K562 (cell line): ENCODE measurements around the gene GET4. TPM values are rescaled to one million over a fixed set of nuclear protein-coding genes. Genes with fewer than 3 reads are reported as not detected.

Experiments
- BDP1 ChIP-seq: IDR thresholded peaks from 3 replicates; pipeline ENCODE4 v1.6.1; 2011; ENCODE audit not compliant: insufficient read length, insufficient read depth
- E2F3 ChIP-seq: fragments of 250-450 bp; sonication (Bioruptor Pico); IDR thresholded peaks from 2 replicates; pipeline ENCODE4 v1.4.0; 2020; ENCODE audit warnings: mild to moderate bottlenecking
- EP300 ChIP-seq: IDR thresholded peaks from 2 replicates; pipeline ENCODE4 v1.6.1; 2012; ENCODE audit warnings: low read length, improper control_type of control experiment
- EP400 ChIP-seq: fragments of 450-650 bp; IDR thresholded peaks from 2 replicates; pipeline ENCODE4 v1.6.1; 2017; ENCODE audit warnings: antibody characterized with exemption, mild to moderate bottlenecking, moderate library complexity
- GTF2E2 ChIP-seq: fragments of 200-800 bp; sonication (Bioruptor generic); IDR thresholded peaks from 2 replicates; pipeline ENCODE4 v1.6.1; 2016; ENCODE audit warnings: missing genetic modification characterization, missing compliant biosample characterization
- IRF9 ChIP-seq: fragments of 450-650 bp; IDR thresholded peaks from 2 replicates; pipeline ENCODE4 v1.6.1; 2016; ENCODE audit warnings: missing biosample characterization, missing genetic modification characterization
- MAZ ChIP-seq, 2 experiments: fragments of 450-650 bp in 1 of 2; sonication (generic) in 1 of 2; formaldehyde crosslinking; IDR thresholded peaks in 1 of 2; conservative IDR thresholded peaks in 1 of 2; 2 replicates each; pipeline versions ENCODE4 v1.4.0 to v1.5.0; 2020; ENCODE audit warnings: mild to moderate bottlenecking in 1 of 2, missing genetic modification reagents in 1 of 2
- MBD2 ChIP-seq: sonication (generic); IDR thresholded peaks from 2 replicates; pipeline ENCODE4 v1.6.1; 2016; ENCODE audit warnings: low read depth, borderline replicate concordance
- MCM2 ChIP-seq: fragments of 450-650 bp; IDR thresholded peaks from 2 replicates; pipeline ENCODE4 v1.6.1; 2017; ENCODE audit warnings: low read depth, mild to moderate bottlenecking
- NCOA2 ChIP-seq, 2 experiments: fragments of 450-650 bp; IDR thresholded peaks; 2 replicates each; pipeline ENCODE4 v1.6.1; 2018; ENCODE audit warnings: mild to moderate bottlenecking in 2 of 2, moderate library complexity in 1 of 2; ENCODE audit not compliant: partially characterized antibody in 2 of 2
- NFYB ChIP-seq: IDR thresholded peaks from 2 replicates; pipeline ENCODE4 v1.6.1; 2011; ENCODE audit warnings: mild to moderate bottlenecking, moderate library complexity; ENCODE audit not compliant: insufficient read length; ENCODE audit errors: extremely low read depth
- RBM34 ChIP-seq: fragments of 200-400 bp; formaldehyde crosslinking; IDR thresholded peaks from 2 replicates; pipeline ENCODE4 v1.6.1; 2018; ENCODE audit warnings: low read length, borderline replicate concordance; ENCODE audit not compliant: insufficient read depth
- SMARCA5 ChIP-seq: fragments of 450-650 bp; IDR thresholded peaks from 2 replicates; pipeline ENCODE4 v1.6.1; 2016
- TAF15 ChIP-seq: fragments of 200-400 bp; formaldehyde crosslinking; IDR thresholded peaks from 2 replicates; pipeline ENCODE4 v1.6.1; 2017; ENCODE audit warnings: mild to moderate bottlenecking, low read depth, low read length, moderate library complexity
- ZNF12 ChIP-seq: sonication (generic); formaldehyde crosslinking; IDR thresholded peaks from 2 replicates; pipeline ENCODE4 v1.4.0; 2020; ENCODE audit warnings: mild to moderate bottlenecking, missing genetic modification reagents
- ZNF277 ChIP-seq: fragments of 250-450 bp; sonication (Bioruptor Pico); IDR thresholded peaks from 2 replicates; pipeline ENCODE4 v1.8.0; 2022; ENCODE audit warnings: inconsistent platforms, mild to moderate bottlenecking, moderate library complexity, borderline replicate concordance
- ZNF436 ChIP-seq: fragments of 250-450, 450-650 bp; sonication (Bioruptor Pico); formaldehyde crosslinking; IDR thresholded peaks from 2 replicates; pipeline ENCODE4 v1.7.0; 2020; ENCODE audit warnings: mild to moderate bottlenecking
- ZNF586 ChIP-seq: fragments of 450-650 bp; formaldehyde crosslinking; conservative IDR thresholded peaks from 2 replicates; pipeline ENCODE4 v1.4.0; 2020; ENCODE audit warnings: mild to moderate bottlenecking, moderate library complexity
- ZNF717 ChIP-seq: fragments of 250-450 bp; sonication (Bioruptor Pico); IDR thresholded peaks from 2 replicates; pipeline ENCODE4 v1.5.0; 2021
- polyA plus RNA-seq, 8 experiments: library from polyadenylated mRNA; depleted of rRNA in 4 of 8; stranded (reverse) in 5 of 8; unstranded in 3 of 8; fragments of >200 nt; fragmentation: Nextera tagmentation in 2 of 8; fragmentation: Illumina TruSeq in 1 of 8; extraction: Ambion mirVana in 2 of 8; extraction: Trizol in 1 of 8; gene quantifications; 2 replicates each; pipeline versions ENCODE4 v1.2.1 to v1.2.3, GENCODE V29; 2011 to 2014; ENCODE audit warnings: inconsistent platforms in 1 of 8, missing spikeins in 1 of 8
- total RNA-seq, 7 experiments: library from RNA; depleted of rRNA in 6 of 7; stranded (reverse); fragments of >200 nt in 6 of 7; fragmentation: Illumina TruSeq in 2 of 7; extraction: Trizol in 2 of 7; gene quantifications; 2 replicates each; pipeline versions ENCODE4 v1.2.1 to v1.2.3, GENCODE V29; 2011 to 2021; ENCODE audit warnings: low replicate concordance in 1 of 7
- TF ChIP-seq, protein P1 (sequence below): fragments of 150-350 bp; IDR thresholded peaks from 2 replicates; pipeline ENCODE4 v1.6.1; 2014; ENCODE audit warnings: low read depth, mild to moderate bottlenecking, low read length, borderline replicate concordance
- TF ChIP-seq, protein P2 (sequence below): fragments of 450-650 bp; IDR thresholded peaks from 2 replicates; pipeline ENCODE4 v1.6.1; 2016; ENCODE audit warnings: low read depth, mild to moderate bottlenecking, moderate library complexity
- TF ChIP-seq, protein P3 (sequence below): fragments of 250-450 bp; sonication (Bioruptor Pico); IDR thresholded peaks from 2 replicates; pipeline ENCODE4 v1.5.1; 2021; ENCODE audit warnings: mild to moderate bottlenecking

The GET4 gene
- total and polyA plus RNA-seq, 9 of the 15 experiments (the other 6 are each of a cell fraction or from before 2014, with no cell fraction given), result 0.99 to 122 (median 40.4) TPM

DNA sequence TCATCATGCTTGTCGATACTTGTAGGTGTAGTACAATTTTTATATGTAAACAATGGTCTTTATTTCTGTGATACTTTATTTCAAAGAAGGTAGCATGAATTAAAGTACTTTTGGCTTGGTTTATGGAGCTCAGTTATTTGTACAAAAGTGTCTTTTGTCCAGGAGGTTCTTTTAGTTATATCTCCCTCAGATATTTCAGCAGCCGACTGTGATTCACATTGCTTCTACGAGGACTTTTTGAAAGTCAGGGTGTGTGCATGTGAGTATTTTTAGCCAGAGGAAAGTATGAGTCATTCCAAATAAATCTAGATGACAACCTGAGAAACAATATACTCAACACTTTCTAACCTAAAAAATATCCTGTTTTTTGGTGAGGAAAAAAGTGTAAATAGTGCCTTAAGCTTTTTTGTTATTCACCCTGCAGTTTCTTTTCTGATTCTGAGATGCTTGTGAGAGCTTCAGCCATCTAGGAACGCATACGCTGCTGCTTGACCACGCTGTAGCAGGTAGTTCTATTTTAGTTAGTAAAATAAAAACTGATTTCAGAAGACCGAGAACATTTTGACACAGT lies 44.7 kb upstream of the GET4 start (continued):
- TF ChIP-seq, protein P1, sequence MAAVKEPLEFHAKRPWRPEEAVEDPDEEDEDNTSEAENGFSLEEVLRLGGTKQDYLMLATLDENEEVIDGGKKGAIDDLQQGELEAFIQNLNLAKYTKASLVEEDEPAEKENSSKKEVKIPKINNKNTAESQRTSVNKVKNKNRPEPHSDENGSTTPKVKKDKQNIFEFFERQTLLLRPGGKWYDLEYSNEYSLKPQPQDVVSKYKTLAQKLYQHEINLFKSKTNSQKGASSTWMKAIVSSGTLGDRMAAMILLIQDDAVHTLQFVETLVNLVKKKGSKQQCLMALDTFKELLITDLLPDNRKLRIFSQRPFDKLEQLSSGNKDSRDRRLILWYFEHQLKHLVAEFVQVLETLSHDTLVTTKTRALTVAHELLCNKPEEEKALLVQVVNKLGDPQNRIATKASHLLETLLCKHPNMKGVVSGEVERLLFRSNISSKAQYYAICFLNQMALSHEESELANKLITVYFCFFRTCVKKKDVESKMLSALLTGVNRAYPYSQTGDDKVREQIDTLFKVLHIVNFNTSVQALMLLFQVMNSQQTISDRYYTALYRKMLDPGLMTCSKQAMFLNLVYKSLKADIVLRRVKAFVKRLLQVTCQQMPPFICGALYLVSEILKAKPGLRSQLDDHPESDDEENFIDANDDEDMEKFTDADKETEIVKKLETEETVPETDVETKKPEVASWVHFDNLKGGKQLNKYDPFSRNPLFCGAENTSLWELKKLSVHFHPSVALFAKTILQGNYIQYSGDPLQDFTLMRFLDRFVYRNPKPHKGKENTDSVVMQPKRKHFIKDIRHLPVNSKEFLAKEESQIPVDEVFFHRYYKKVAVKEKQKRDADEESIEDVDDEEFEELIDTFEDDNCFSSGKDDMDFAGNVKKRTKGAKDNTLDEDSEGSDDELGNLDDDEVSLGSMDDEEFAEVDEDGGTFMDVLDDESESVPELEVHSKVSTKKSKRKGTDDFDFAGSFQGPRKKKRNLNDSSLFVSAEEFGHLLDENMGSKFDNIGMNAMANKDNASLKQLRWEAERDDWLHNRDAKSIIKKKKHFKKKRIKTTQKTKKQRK, result no peak
- TF ChIP-seq MCM2 (no peak), NCOA2 (IDR thresholded peaks at IDR 0.05; ENCODE audit: partially characterized antibody in 2 of 2) (no peak), IRF9 (tag) (no peak), ZNF717 (CRISPR knock-in tag) (no peak), SMARCA5 (no peak), EP400 (peak; percentile 53; the same call in 1 of the 2 replicates), MBD2 (peak; percentile 32; the same call in 1 of the 2 replicates), BDP1 (no peak), ZNF586 (CRISPR knock-in tag) (no peak), EP300 (peak; percentile 68), RBM34 (no peak), ZNF277 (CRISPR knock-in tag) (no peak), TAF15 (no peak), E2F3 (no peak), ZNF12 (CRISPR knock-in tag) (no peak), ZNF436 (CRISPR knock-in tag) (no peak), MAZ (CRISPR knock-in tag; conservative IDR thresholded peaks at IDR 0.05 in 1 of 2, IDR thresholded peaks at IDR 0.05 in 1 of 2) (no peak), NFYB (no peak), GTF2E2 (tag) (no peak)
- TF ChIP-seq, protein P2, sequence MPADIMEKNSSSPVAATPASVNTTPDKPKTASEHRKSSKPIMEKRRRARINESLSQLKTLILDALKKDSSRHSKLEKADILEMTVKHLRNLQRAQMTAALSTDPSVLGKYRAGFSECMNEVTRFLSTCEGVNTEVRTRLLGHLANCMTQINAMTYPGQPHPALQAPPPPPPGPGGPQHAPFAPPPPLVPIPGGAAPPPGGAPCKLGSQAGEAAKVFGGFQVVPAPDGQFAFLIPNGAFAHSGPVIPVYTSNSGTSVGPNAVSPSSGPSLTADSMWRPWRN, result no peak; the same call in 1 of the 2 replicates
- TF ChIP-seq, protein P3, sequence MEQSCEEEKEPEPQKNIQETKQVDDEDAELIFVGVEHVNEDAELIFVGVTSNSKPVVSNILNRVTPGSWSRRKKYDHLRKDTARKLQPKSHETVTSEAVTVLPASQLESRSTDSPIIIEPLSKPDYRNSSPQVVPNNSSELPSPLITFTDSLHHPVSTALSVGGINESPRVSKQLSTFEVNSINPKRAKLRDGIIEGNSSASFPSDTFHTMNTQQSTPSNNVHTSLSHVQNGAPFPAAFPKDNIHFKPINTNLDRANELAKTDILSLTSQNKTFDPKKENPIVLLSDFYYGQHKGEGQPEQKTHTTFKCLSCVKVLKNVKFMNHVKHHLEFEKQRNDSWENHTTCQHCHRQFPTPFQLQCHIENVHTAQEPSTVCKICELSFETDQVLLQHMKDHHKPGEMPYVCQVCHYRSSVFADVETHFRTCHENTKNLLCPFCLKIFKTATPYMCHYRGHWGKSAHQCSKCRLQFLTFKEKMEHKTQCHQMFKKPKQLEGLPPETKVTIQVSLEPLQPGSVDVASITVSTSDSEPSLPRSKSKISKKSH (CRISPR knock-in tag), result no peak
